ENCODE results near the gene AUNIP.

AUNIP gene

GRCh38 chr1:25826571-25826970 lies 32.7 kb downstream of the AUNIP start:
- no peak for DNase-seq (ENCODE audit: low read depth)
- no peak overlapping the region for H3K4me3 ChIP-seq (ENCODE audit: low read depth, low read length)
- TF ChIP-seq POLR2A (IDR thresholded peaks at IDR 0.05; ENCODE audit: extremely low read depth, insufficient read length) (no peak), CTCF (IDR thresholded peaks at IDR 0.05; ENCODE audit: low read depth, low read length) (no peak), MAX (IDR thresholded peaks at IDR 0.05; ENCODE audit: low read depth, low read length) (no peak), MYC (IDR thresholded peaks at IDR 0.05; ENCODE audit: low read depth, low read length) (no peak)

- no peak for DNase-seq (ENCODE audit: low read depth)
- TF ChIP-seq MAX (IDR thresholded peaks at IDR 0.05; ENCODE audit: low read depth, low read length) (no peak), CTCF (IDR thresholded peaks at IDR 0.05; ENCODE audit: low read depth, low read length) (no peak), MYC (IDR thresholded peaks at IDR 0.05; ENCODE audit: low read depth, low read length) (no peak)
- no peak overlapping the region for H3K4me3 ChIP-seq (ENCODE audit: low read depth, low read length)
These were observed 33.7 kb downstream of the AUNIP start for GRCh38 chr1:25825605-25826004.

GRCh38 chr1:25821630-25822091 lies 37.6 kb downstream of the AUNIP start:
- TF ChIP-seq MAX (IDR thresholded peaks at IDR 0.05; ENCODE audit: low read depth, low read length) (no peak), CTCF (IDR thresholded peaks at IDR 0.05; ENCODE audit: low read depth, low read length) (no peak), POLR2A (IDR thresholded peaks at IDR 0.05; ENCODE audit: extremely low read depth, insufficient read length) (no peak), MYC (IDR thresholded peaks at IDR 0.05; ENCODE audit: low read depth, low read length) (0 out of 2 replicates have a peak, but pooled peaks have one; percentile 7)
- no peak for DNase-seq (ENCODE audit: low read depth)
- peak overlapping the region; percentile 78 for H3K4me3 ChIP-seq (ENCODE audit: low read depth, low read length)

- peak overlapping the region; percentile 78 for H3K4me3 ChIP-seq (ENCODE audit: low read depth, low read length)
- DNase-seq (ENCODE audit: low read depth) = peak; percentile 58
- TF ChIP-seq CTCF (IDR thresholded peaks at IDR 0.05; ENCODE audit: low read depth, low read length) = no peak
- 0 out of 2 replicates have a peak, but pooled peaks have one; percentile 22 for TF ChIP-seq MYC (IDR thresholded peaks at IDR 0.05; ENCODE audit: low read depth, low read length)
These were observed 38.2 kb downstream of the AUNIP start for GRCh38 chr1:25821112-25821476.

- peak; percentile 88 for DNase-seq (ENCODE audit: low read depth)
- TF ChIP-seq CTCF (IDR thresholded peaks at IDR 0.05; ENCODE audit: low read depth, low read length) (no peak), POLR2A (IDR thresholded peaks at IDR 0.05; ENCODE audit: extremely low read depth, insufficient read length) (peak; percentile 51)
- H3K4me3 ChIP-seq (ENCODE audit: low read depth, low read length) = peak overlapping the region; percentile 78
These were observed 38.8 kb downstream of the AUNIP start for GRCh38 chr1:25820247-25821111.
